Endothelial cell of umbilical vein (primary cell): ENCODE data around the gene COCH. TPM values are rescaled to one million over a fixed set of nuclear protein-coding genes. Genes with fewer than 3 reads are reported as not detected.
A peak's percentile ranks its signal among the peaks of the same experiment; 100 is the strongest.

ENCODE experiments used
- BruUV-seq: library from RNA; stranded (reverse); fragments of 400-500 nt; replicated peaks from 2 replicates; lab custom pipeline; 2021; lab: Mats Ljungman, UMichigan
- CTCF ChIA-PET: fragments of 300-600, 350-600 bp; sonication (Branson Sonifier 250); formaldehyde crosslinking; loops from one replicate; lab custom pipeline; 2021; ENCODE audit warnings: antibody characterized with exemption, inconsistent platforms; lab: Charles Lee
- POLR2A ChIA-PET: fragments of 300-600, 350-600 bp; sonication (Branson Sonifier 250); formaldehyde crosslinking; loops from one replicate; lab custom pipeline; 2021; ENCODE audit warnings: antibody characterized with exemption, inconsistent platforms; lab: Charles Lee
- DNase-seq: peaks from one replicate; pipeline ENCODE4 v3.0.0-alpha.2; 2011; ENCODE audit warnings: low read depth, low spot score
- FAIRE-seq: peaks from 2 replicates; lab custom pipeline; 2011; peaks lifted over from hg19 to GRCh38; lab: Jason Lieb, UNC
- H2AFZ ChIP-seq: 2 replicates; pipeline ENCODE4 v1.6.0; 2012; ENCODE audit warnings: low read depth, low read length, control low read depth, inconsistent platforms
- H3K27ac ChIP-seq: 2 replicates; pipeline ENCODE4 v1.5.1; 2011; ENCODE audit warnings: low read depth, mild to moderate bottlenecking, control low read depth, low read length, moderate library complexity; ENCODE audit not compliant: insufficient read depth
- H3K27me3 ChIP-seq, 2 experiments: 2 replicates each; pipeline versions ENCODE4 v1.6.0 to v1.6.1; 2011; ENCODE audit warnings: low read length in 2 of 2, mixed read lengths in 1 of 2; ENCODE audit not compliant: control insufficient read depth in 2 of 2, insufficient read depth in 2 of 2
- H3K36me3 ChIP-seq, 2 experiments: 2 replicates in 1 of 2; 3 replicates in 1 of 2; pipeline ENCODE4 v1.5.1; 2011; ENCODE audit warnings: low read length in 2 of 2, mild to moderate bottlenecking in 1 of 2, moderate library complexity in 1 of 2; ENCODE audit not compliant: control insufficient read depth in 2 of 2, insufficient read depth in 2 of 2; ENCODE audit errors: extremely low read depth in 1 of 2
- H3K4me1 ChIP-seq: 3 replicates; pipeline ENCODE4 v1.5.1; 2011; ENCODE audit warnings: mild to moderate bottlenecking, low read length; ENCODE audit not compliant: control insufficient read depth, insufficient read depth; ENCODE audit errors: extremely low read depth
- H3K4me2 ChIP-seq: 2 replicates; pipeline ENCODE4 v1.6.1; 2011; ENCODE audit warnings: low read length, control low read depth, mixed read lengths; ENCODE audit not compliant: insufficient read depth
- H3K4me3 ChIP-seq, 3 experiments: fragments of 200-600 bp in 1 of 3; sonication (generic), shearing (Covaris generic) in 1 of 3; replicated peaks in 1 of 3; 2 replicates each; pipeline ENCODE4 v1.5.1; 2011 to 2016; ENCODE audit warnings: control low read depth in 3 of 3, low read length in 3 of 3, mild to moderate bottlenecking in 2 of 3, inconsistent platforms in 1 of 3, low read depth in 1 of 3, moderate library complexity in 1 of 3; ENCODE audit not compliant: insufficient read depth in 1 of 3
- H3K79me2 ChIP-seq: 2 replicates; pipeline ENCODE4 v1.6.0; 2012; ENCODE audit warnings: low read length, inconsistent platforms; ENCODE audit not compliant: control insufficient read depth, insufficient read depth
- H3K9ac ChIP-seq: replicated peaks from 2 replicates; pipeline ENCODE3; 2011; ENCODE audit warnings: low read length, control low read depth; ENCODE audit not compliant: insufficient read depth; ENCODE audit errors: extremely low read depth
- H3K9me1 ChIP-seq: replicated peaks from 3 replicates; pipeline ENCODE4 v1.6.0; 2011; ENCODE audit warnings: mild to moderate bottlenecking, low read length; ENCODE audit not compliant: control insufficient read depth, insufficient read depth; ENCODE audit errors: extremely low read depth
- H3K9me3 ChIP-seq: replicated peaks from 2 replicates; pipeline ENCODE4 v1.5.1; 2012; ENCODE audit warnings: low read length, inconsistent platforms; ENCODE audit not compliant: control insufficient read depth, insufficient read depth
- H4K20me1 ChIP-seq: replicated peaks from 2 replicates; pipeline ENCODE3; 2011; ENCODE audit warnings: mild to moderate bottlenecking, low read length; ENCODE audit not compliant: control insufficient read depth, insufficient read depth; ENCODE audit errors: extremely low read depth
- EZH2 ChIP-seq: IDR thresholded peaks from 2 replicates; pipeline ENCODE4 v1.6.1; 2012; ENCODE audit warnings: borderline replicate concordance, low read depth, mild to moderate bottlenecking, moderate library complexity, low read length, inconsistent platforms; ENCODE audit not compliant: severe bottlenecking
- FOS ChIP-seq: IDR thresholded peaks from 2 replicates; pipeline ENCODE4 v1.6.1; 2011; ENCODE audit warnings: mild to moderate bottlenecking, low read length, moderate library complexity, borderline replicate concordance; ENCODE audit not compliant: insufficient read depth
- GATA2 ChIP-seq: IDR thresholded peaks from 2 replicates; pipeline ENCODE4 v1.7.0; 2011; ENCODE audit warnings: low read depth, mild to moderate bottlenecking, moderate library complexity, mixed read lengths, low read length; ENCODE audit not compliant: insufficient read length, insufficient read depth
- JUN ChIP-seq: IDR thresholded peaks from 2 replicates; pipeline ENCODE4 v1.6.1; 2011; ENCODE audit warnings: borderline replicate concordance, low read depth; ENCODE audit not compliant: insufficient read length, insufficient read depth
- MYC ChIP-seq: IDR thresholded peaks from one replicate; pipeline ENCODE4 v1.6.1; 2011; ENCODE audit warnings: mild to moderate bottlenecking, low read depth, low read length
- POLR2A ChIP-seq: IDR thresholded peaks from 2 replicates; pipeline ENCODE4 v1.6.1; 2012; ENCODE audit warnings: low read depth, mild to moderate bottlenecking, control low read depth, low read length
- POLR2AphosphoS5 ChIP-seq: IDR thresholded peaks from 2 replicates; pipeline ENCODE4 v1.6.1; 2012; ENCODE audit warnings: low read depth, mild to moderate bottlenecking, control low read depth, low read length, moderate library complexity; ENCODE audit not compliant: insufficient read depth
- dilution Hi-C: fragments of 300-500 bp; cut with MboI; formaldehyde crosslinking; loops from one replicate; pipeline ENCODE4 v1.15.0; 2019; ENCODE audit warnings: low sequenced_read_pairs; ENCODE audit not compliant: extremely low pct_ligation_motif_present
- intact Hi-C: fragments of 100-400 bp; cut with micrococcal nuclease; formaldehyde crosslinking; loops from one replicate; pipeline ENCODE4 v1.10.0; 2022
- polyA plus RNA-seq, 4 experiments: library from polyadenylated mRNA; depleted of rRNA in 3 of 4; stranded (reverse) in 3 of 4; unstranded in 1 of 4; fragments of >200 nt; gene quantifications; 2 replicates each; pipeline versions ENCODE4 v1.2.1 to v1.2.3, GENCODE V29; 2011 to 2012; ENCODE audit warnings: missing spikeins in 1 of 4
- total RNA-seq: library from RNA; stranded (reverse); gene quantifications from 2 replicates; pipeline ENCODE4 v1.2.3, GENCODE V29; 2021
- TF ChIP-seq, protein P1 (sequence below): IDR thresholded peaks from 2 replicates; pipeline ENCODE4 v1.6.1; 2011; ENCODE audit not compliant: insufficient read depth, insufficient read length
- TF ChIP-seq, protein P2 (sequence below), 2 donors: IDR thresholded peaks; 1 replicate in 1 of 2; 2 replicates in 1 of 2; pipeline ENCODE4 v1.5.1; 2011; ENCODE audit warnings: low read length in 2 of 2, mild to moderate bottlenecking in 2 of 2, moderate library complexity in 2 of 2, control low read depth in 1 of 2, inconsistent platforms in 1 of 2, low read depth in 1 of 2; ENCODE audit not compliant: insufficient read depth in 1 of 2; ENCODE audit errors: extremely low read depth in 1 of 2

COCH gene
- total and polyA plus RNA-seq, 2 donors (not counting 3 experiments of a cell fraction or from before 2014, with no cell fraction given), result 0.87 to 1.9 TPM

DNA sequence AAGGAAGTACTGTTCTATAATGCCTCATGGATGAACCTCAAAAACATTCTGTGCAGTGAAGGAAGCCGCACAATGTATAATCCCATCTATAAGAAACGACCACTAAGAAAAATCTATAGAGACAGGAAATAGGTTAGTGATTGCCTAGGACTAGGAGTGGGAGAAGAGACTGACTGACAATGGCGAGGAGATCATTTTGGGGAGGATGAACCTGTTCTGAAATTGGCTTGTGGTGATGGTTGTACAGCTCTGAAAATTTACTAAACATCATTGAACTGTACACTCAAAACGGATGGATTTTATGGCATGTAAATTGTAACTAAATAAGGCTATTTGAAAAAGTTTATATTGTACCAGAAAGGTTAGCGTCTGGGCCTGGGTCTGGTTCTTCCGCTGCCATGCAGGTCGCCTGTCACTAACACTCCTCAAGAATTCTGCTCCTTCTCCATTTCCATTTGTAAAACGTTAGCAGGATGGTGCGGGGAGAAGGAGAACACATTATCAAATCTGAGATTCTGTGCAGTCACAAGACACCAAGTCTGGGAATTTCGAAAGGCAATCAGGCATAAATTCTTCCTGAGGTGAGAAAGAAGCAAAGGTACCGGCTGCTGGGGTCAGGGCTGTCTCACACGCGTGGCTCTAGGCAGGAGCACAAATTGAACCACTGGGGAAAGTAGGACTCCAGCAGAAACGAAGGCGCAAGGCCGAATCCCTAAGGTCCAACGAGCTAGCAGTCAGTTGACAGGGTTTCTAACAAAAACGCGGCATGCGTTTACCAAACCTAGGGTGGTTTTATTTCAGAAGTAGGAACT is 845 bp upstream of the COCH start:
- dilution Hi-C loops, result no loop called here
- Histone ChIP-seq H3K27me3 (peaks cover 47 to 62% of the 10 kb centered on the region in 2 experiments), H3K4me2 (peak overlapping the region; percentile 86), H3K9me1 (no peaks in the 10 kb centered on the region), H3K79me2 (no peaks in the 10 kb centered on the region), H3K9ac (no peak overlapping the region), H4K20me1 (no peaks in the 10 kb centered on the region), H3K4me1 (peaks cover 12% of the 10 kb centered on the region), H2AFZ (peak overlapping the region; percentile 92), H3K9me3 (no peaks in the 10 kb centered on the region), H3K4me3 (no peak overlapping the region), H3K27ac (no peak overlapping the region), H3K36me3 (no peaks in the 10 kb centered on the region)
- no peak for DNase-seq
- POLR2A ChIA-PET, result no interaction called here
- TF ChIP-seq JUN (no peak), FOS (no peak), MYC (no peak), EZH2 (no peak), POLR2A (no peak), GATA2 (no peak), POLR2AphosphoS5 (no peak)
- TF ChIP-seq, protein P1, sequence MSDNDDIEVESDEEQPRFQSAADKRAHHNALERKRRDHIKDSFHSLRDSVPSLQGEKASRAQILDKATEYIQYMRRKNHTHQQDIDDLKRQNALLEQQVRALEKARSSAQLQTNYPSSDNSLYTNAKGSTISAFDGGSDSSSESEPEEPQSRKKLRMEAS, result no peak
- TF ChIP-seq, protein P2, sequence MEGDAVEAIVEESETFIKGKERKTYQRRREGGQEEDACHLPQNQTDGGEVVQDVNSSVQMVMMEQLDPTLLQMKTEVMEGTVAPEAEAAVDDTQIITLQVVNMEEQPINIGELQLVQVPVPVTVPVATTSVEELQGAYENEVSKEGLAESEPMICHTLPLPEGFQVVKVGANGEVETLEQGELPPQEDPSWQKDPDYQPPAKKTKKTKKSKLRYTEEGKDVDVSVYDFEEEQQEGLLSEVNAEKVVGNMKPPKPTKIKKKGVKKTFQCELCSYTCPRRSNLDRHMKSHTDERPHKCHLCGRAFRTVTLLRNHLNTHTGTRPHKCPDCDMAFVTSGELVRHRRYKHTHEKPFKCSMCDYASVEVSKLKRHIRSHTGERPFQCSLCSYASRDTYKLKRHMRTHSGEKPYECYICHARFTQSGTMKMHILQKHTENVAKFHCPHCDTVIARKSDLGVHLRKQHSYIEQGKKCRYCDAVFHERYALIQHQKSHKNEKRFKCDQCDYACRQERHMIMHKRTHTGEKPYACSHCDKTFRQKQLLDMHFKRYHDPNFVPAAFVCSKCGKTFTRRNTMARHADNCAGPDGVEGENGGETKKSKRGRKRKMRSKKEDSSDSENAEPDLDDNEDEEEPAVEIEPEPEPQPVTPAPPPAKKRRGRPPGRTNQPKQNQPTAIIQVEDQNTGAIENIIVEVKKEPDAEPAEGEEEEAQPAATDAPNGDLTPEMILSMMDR (IDR thresholded peaks at IDR 0.05; ENCODE audit: extremely low read depth in 1 of 2, insufficient read depth in 1 of 2, low read depth in 1 of 2, low read length in 2 of 2), result no peak
- FAIRE-seq, result no peak
- intact Hi-C loops, result loop anchor here (5.0 kb wide), 1 partner anchor 484 kb away; no protein-coding TSS in a partner anchor
- no TSS peak for BruUV-seq
- CTCF ChIA-PET, result interaction anchor here (1.0 to 1.3 kb wide), 2 partner anchors 84 to 191 kb away, joined by 3 read pairs; no protein-coding TSS in a partner anchor
